Neutrophil (primary cell): ENCODE data around the gene NFILZ.

Experiments used
- H3K27ac ChIP-seq: fragments of 200-600 bp; sonication (generic); 2 replicates; pipeline ENCODE4 v1.5.1; 2016; ENCODE audit warnings: mild to moderate bottlenecking, moderate library complexity
- H3K27me3 ChIP-seq: fragments of 200-600 bp; sonication (generic); 2 replicates; pipeline ENCODE4 v1.6.0; 2016; ENCODE audit warnings: mild to moderate bottlenecking
- H3K36me3 ChIP-seq: fragments of 200-600 bp; sonication (generic); 2 replicates; pipeline ENCODE4 v1.5.1; 2017
- H3K4me1 ChIP-seq, 2 experiments: fragments of 200-600 bp in 1 of 2; sonication (generic) in 1 of 2; 1 replicate in 1 of 2; 2 replicates in 1 of 2; pipeline versions ENCODE4 v1.5.1 to v1.6.1; 2013 to 2016; ENCODE audit warnings: low read depth in 1 of 2, low read length in 1 of 2, mild to moderate bottlenecking in 1 of 2, moderate library complexity in 1 of 2; ENCODE audit not compliant: control insufficient read depth in 1 of 2, insufficient read depth in 1 of 2
- H3K4me3 ChIP-seq, 2 experiments: fragments of 200-600 bp in 1 of 2; sonication (generic) in 1 of 2; 1 replicate in 1 of 2; 2 replicates in 1 of 2; pipeline ENCODE4 v1.5.1; 2013 to 2016; ENCODE audit warnings: low read depth in 1 of 2, low read length in 1 of 2, mild to moderate bottlenecking in 1 of 2, moderate library complexity in 1 of 2
- H3K9me3 ChIP-seq: fragments of 200-600 bp; sonication (generic); 2 replicates; pipeline ENCODE4 v1.5.1; 2016
- CTCF ChIP-seq: fragments of 200-600 bp; sonication (generic); IDR thresholded peaks from 2 replicates; pipeline ENCODE4 v1.5.1; 2016; ENCODE audit warnings: antibody characterized with exemption

Gene NFILZ

GRCh38 chr19:8589177-8589714, 41.2 kb upstream of the NFILZ start:
- H3K9me3 ChIP-seq: peaks cover 6% of the 10 kb centered on the region
- TF ChIP-seq CTCF: no peak
- H3K4me1 ChIP-seq: peaks cover 7 to 14% of the 10 kb centered on the region in 2 experiments
- no peak overlapping the region for H3K4me3 ChIP-seq
- no peaks in the 10 kb centered on the region for H3K36me3 ChIP-seq
- H3K27me3 ChIP-seq: peaks cover 63% of the 10 kb centered on the region
- H3K27ac ChIP-seq: no peak overlapping the region

DNA sequence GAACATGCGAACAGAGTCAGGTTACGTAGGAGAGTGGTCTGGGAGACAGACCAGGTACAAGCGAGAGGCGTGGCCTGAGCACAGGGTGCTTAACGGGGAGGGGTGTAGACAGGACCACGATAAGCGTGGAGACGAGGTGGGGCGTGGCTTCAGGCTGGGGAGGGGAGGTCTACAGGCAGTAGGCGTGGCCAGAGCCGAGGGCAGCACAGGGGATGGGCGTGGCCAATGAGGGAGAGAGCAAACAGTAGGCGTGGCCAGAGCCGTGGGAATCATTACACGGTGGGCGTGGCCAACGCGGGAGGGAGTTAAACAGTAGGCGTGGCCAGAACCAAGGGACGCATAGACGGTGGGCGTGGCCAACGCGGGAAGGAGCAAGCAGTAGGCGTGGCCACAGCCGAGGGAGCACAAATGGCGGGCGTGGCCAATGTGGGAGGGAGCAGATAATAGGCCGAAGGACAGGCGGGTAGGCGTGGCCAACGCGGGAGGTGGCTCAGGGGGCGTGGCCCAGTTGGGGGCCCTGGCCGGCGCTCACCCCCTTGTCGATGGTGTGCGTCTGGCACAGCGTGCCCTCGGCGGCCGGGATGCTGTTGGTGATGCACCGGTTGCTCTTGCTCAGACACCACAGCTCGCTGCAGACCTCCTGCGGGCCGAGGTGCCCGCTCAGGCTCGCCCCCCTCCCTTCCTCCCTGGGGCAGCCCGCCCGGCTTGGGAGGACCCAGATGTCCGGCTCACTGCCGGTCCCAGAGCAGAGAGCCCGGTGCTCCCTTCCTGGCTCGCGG, 38.0 kb upstream of the NFILZ start:
- Histone ChIP-seq H3K36me3 (no peaks in the 10 kb centered on the region), H3K9me3 (peaks cover 8% of the 10 kb centered on the region), H3K27ac (no peak overlapping the region), H3K4me3 (peak overlapping the region; percentile 18 to 30), H3K4me1 (peaks cover 7 to 14% of the 10 kb centered on the region in 2 experiments), H3K27me3 (peaks cover 80% of the 10 kb centered on the region)
- no peak for TF ChIP-seq CTCF

DNA sequence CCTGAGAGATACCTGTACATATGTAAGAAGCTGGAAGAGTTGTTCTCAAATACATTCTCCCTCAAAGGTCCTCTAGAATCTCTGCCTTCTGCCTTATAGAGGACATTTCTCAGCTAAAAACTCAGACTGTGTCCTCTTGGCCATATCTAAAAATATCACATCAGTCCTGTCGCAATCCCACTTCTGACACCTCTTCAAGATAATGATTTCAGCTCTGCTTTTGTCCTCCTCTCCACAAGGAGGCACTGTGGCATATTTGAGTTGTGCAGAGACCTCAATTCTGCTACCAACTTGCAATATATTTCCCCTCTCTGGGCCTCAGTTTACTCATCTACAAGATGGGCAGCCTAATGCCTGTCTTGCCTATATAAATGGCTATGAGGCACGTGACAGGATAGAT, 36.5 kb upstream of the NFILZ start:
- Histone ChIP-seq H3K9me3 (peaks cover 8% of the 10 kb centered on the region), H3K27me3 (peaks cover 69% of the 10 kb centered on the region), H3K36me3 (no peaks in the 10 kb centered on the region), H3K27ac (no peak overlapping the region), H3K4me3 (no peak overlapping the region), H3K4me1 (peaks cover 7 to 14% of the 10 kb centered on the region in 2 experiments)
- TF ChIP-seq CTCF: no peak

- TF ChIP-seq CTCF: no peak
These were observed 34.8 kb upstream of the NFILZ start for GRCh38 chr19:8595651-8596050.

GRCh38 chr19:8596168-8596567, 34.3 kb upstream of the NFILZ start:
- peaks cover 8% of the 10 kb centered on the region for H3K9me3 ChIP-seq
- no peak overlapping the region for H3K4me3 ChIP-seq
- H3K4me1 ChIP-seq: peaks cover 7 to 14% of the 10 kb centered on the region in 2 experiments
- H3K36me3 ChIP-seq: no peaks in the 10 kb centered on the region
- no peak overlapping the region for H3K27ac ChIP-seq
- no peak for TF ChIP-seq CTCF
- H3K27me3 ChIP-seq: peaks cover 48% of the 10 kb centered on the region

More at GRCh38 chr19:8595651-8596050, 34.8 kb upstream of the NFILZ start:
- H3K36me3 ChIP-seq: no peaks in the 10 kb centered on the region
- H3K9me3 ChIP-seq: peaks cover 8% of the 10 kb centered on the region
- H3K27me3 ChIP-seq: peaks cover 54% of the 10 kb centered on the region
- H3K4me1 ChIP-seq: peaks cover 7 to 14% of the 10 kb centered on the region in 2 experiments
- H3K4me3 ChIP-seq: no peak overlapping the region
- no peak overlapping the region for H3K27ac ChIP-seq
